Motor neuron (in vitro differentiated cells): ENCODE results near the gene SPON1. TPM values are rescaled to one million over a fixed set of nuclear protein-coding genes. Genes with fewer than 3 reads are reported as not detected.
A peak's percentile ranks its signal among the peaks of the same experiment; 100 is the strongest.

Source experiments
- ATAC-seq, 8 experiments: fragments of 200-7000 bp; cut with Tn5 transposase; replicated peaks in 6 of 8; 2 replicates each; pipeline ENCODE4 v1.8.0; 2021; ENCODE audit warnings: mild to moderate bottlenecking in 8 of 8, moderate library complexity in 8 of 8
- H3K27ac ChIP-seq, 2 donors: fragments of 250-450 bp; sonication (Bioruptor Pico); 2 replicates each; pipeline ENCODE4 v1.9.0; 2021; ENCODE audit warnings: antibody characterized with exemption in 2 of 2, mild to moderate bottlenecking in 2 of 2, moderate library complexity in 1 of 2
- H3K4me1 ChIP-seq, 2 donors: fragments of 250-450 bp; sonication (Bioruptor Pico); replicated peaks in 1 of 2; 2 replicates each; pipeline ENCODE4 v1.6.1; 2021; ENCODE audit warnings: antibody characterized with exemption in 2 of 2, mild to moderate bottlenecking in 2 of 2, moderate library complexity in 1 of 2
- H3K4me3 ChIP-seq, 5 donors: fragments of 250-450 bp; sonication (Bioruptor Pico); 2 replicates each; pipeline ENCODE4 v1.9.0; 2021; ENCODE audit warnings: antibody characterized with exemption in 5 of 5, mild to moderate bottlenecking in 5 of 5, moderate library complexity in 4 of 5
- WGBS, 10 experiments: fragments of 450-650 bp; shearing (Covaris generic); methylation state at CpG; one replicate each; pipeline ENCODE4 v1.0.0; 2022; 5-methylcytosine and 5-hydroxymethylcytosine counted together
- in situ Hi-C, 9 experiments: fragments of 400-800 bp; cut with MboI; loops; one replicate each; pipeline ENCODE4 v1.15.0; 2021; ENCODE audit warnings: low sequenced_read_pairs in 9 of 9, low pct_unique_long_range_greater_than_20kb in 2 of 9; ENCODE audit not compliant: unreplicated experiment in 9 of 9
- total RNA-seq, 8 experiments: library from RNA; unstranded; fragments of 300-600 nt; gene quantifications; 2 replicates each; pipeline versions ENCODE4 v1.2.3 to v1.2.4, GENCODE V29; 2022

SPON1 gene
- total RNA-seq, 8 experiments from 2014 or later: 0.41 to 294 (median 9.5) TPM

DNA sequence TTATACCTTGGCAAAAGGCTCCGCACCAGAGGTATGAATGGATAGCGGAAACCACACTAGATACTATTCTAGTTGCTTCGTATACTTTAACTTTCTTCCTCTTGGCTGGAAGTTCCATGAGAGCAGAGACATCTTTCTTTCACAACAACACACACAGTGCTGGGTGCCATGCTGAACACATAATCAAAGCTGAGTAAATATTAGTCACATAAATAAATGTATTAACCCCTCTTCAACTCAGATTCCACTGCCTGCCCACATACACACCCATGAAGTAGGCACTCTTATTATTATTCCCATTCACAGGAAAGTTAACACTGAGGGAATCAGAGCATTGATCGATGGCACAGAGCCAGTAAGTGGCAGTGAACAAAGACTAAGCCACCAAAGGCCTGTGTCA lies 35.4 kb downstream of the SPON1 start:
- WGBS, 10 experiments: 60 to 100% (median 94%) methylated on average over 1 to 4 of the region's 4 CpGs; no CpG with 5 or more reads in 3 of the 10 experiments
- Histone ChIP-seq H3K27ac (no peak overlapping the region), H3K4me1 (no peaks in the 10 kb centered on the region), H3K4me3 (no peak overlapping the region)
- in situ Hi-C loops: no loop called here
- no peak for ATAC-seq

DNA sequence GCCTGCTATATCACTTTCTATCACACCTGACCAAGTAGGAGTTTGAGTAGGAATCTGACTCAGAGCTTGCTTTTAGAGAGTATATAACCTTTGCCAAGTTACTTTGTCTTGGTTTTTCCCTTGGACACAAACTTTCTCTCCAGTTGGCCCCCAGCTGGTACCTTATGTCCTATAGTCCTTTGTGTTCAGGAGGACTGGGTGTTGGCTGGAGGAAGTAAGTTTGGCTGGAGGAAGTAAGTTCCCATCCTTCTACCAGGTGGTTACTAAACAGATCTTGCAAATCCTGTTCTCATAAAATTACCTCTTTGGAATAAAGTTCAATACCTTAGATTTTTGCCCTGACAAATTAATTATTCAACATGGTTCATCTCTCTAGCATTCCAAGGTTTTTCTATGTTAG lies 37.2 kb downstream of the SPON1 start:
- H3K27ac ChIP-seq: no peak overlapping the region
- no peak for ATAC-seq
- in situ Hi-C loops: no loop called here
- H3K4me1 ChIP-seq: no peaks in the 10 kb centered on the region
- no peak overlapping the region for H3K4me3 ChIP-seq

DNA sequence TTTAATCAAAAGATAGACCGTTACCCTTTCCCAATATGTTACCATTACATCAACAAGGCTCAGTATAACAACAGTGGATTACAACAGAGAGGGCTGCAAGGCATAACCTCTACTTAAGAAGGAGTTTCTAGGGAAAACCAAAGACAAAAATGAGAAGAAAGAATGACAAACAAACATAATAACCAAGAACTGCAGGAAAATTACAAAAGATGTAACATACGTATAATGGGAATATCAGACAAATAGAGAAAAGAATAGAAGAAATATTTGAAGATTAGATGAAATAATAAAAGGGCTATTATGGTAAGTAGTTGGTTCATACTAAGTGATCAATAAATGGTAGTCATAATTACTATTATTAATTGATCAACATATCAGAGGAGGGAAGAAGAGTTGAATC lies 39.1 kb downstream of the SPON1 start:
- 78 to 100% (median 91%) methylated on average over 1 to 2 of the region's 2 CpGs for WGBS, 10 experiments
- no peak overlapping the region for H3K27ac ChIP-seq
- no peak overlapping the region for H3K4me3 ChIP-seq
- no peaks in the 10 kb centered on the region for H3K4me1 ChIP-seq
- in situ Hi-C loops: no loop called here
- no peak for ATAC-seq

DNA sequence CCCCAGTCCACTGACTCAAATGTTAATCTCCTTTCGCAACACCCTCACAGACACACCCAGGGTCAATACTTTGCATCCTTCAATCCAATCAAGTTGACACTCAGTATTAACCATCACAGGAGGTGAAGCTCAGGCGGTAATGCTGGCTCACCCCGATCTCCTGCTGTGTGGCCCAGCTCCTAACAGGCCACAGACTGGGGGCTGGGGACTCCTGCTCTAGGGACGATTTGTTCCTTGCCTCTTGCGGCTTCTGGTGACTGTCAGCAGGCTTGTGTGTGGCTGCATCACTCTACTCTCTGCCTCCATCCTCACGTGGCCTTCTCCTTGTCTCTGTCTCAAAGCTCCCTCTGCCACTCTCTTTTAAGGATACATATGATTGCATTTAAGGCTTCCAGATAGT lies 45.0 kb downstream of the SPON1 start:
- 29 to 80% (median 75%) methylated on average over 1 to 4 of the region's 6 CpGs; no CpG with 5 or more reads in 3 of the 10 experiments for WGBS, 10 experiments
- no peak overlapping the region for H3K4me3 ChIP-seq
- peaks cover 0 to 14% of the 10 kb centered on the region in 2 donors for H3K4me1 ChIP-seq
- in situ Hi-C loops: no loop called here
- ATAC-seq: no peak
- no peak overlapping the region for H3K27ac ChIP-seq

DNA sequence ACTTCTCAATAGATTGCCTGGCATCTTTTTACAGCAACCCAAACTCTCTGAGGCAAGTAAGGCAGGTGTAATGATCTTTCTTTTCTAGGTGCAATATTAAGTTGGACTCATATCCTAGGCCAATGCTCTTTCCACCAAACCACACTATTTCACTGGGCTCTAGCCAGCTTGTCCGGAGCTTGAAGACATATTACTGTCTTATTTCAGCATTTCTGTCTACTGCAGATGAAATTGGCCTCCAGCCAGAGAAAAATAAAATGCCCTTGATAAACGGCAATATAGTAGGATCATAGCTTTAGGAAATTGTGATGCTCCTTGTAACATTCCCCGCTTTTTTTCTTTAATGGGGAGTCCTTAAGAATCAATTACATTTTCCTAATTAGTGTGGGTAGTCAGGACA lies 48.1 kb downstream of the SPON1 start:
- in situ Hi-C loops: no loop called here
- Histone ChIP-seq H3K4me1 (peaks cover 0 to 14% of the 10 kb centered on the region in 2 donors), H3K4me3 (no peak overlapping the region), H3K27ac (peak overlapping the region in 1 of 2 donors; percentile 7)
- 17 to 100% (median 87%) methylated on average over 1 to 3 of the region's 3 CpGs; no CpG with 5 or more reads in 1 of the 10 experiments for WGBS, 10 experiments
- ATAC-seq: peak in 2 of 8 experiments; percentile 53 to 78

DNA sequence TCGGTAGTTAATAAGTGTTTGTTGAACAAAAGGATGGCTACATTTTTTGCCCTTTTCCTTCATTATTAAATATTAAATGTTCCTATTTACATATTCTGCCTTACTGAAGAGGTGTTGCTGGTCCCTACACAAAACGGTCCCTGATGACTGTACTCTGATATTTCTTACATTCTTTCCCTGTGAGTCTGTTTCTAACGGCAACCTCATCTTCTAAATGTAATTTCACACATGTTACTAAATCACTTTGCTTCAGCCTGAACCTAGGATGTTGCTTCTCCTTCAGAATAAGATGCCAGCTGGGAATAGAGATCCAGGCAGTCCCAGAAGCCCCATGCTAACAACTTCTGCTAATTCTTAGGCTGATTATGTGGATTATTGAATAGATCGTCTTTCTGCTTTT lies 50.3 kb downstream of the SPON1 start:
- 14 to 100% (median 73%) methylated on average over 1 to 4 of the region's 4 CpGs for WGBS, 10 experiments
- ATAC-seq: peak in 1 of 8 experiments; percentile 14
- H3K4me3 ChIP-seq: no peak overlapping the region
- H3K4me1 ChIP-seq: peaks cover 3 to 14% of the 10 kb centered on the region in 2 donors
- in situ Hi-C loops: no loop called here
- H3K27ac ChIP-seq: no peak overlapping the region

DNA sequence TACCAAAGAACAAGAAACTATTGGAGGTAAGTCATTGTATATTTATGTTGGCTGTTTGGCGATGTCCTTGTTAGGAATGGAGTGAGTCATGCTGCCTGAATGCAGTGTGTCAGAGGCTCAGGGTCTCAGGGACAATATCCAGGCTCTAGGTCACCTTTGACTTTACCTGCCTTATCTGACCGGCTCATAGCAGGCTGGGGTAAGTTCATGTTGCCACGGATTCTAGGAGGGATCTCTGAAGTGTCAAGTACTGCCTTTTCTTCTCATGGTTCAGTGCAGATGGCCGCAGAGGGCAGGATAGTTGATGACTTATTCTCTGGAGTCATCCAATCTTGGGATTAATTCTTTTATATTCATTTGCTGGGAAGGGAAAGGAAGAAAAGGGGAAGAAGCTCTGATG lies 53.2 kb downstream of the SPON1 start:
- Histone ChIP-seq H3K4me1 (peaks cover 6 to 7% of the 10 kb centered on the region in 2 donors), H3K4me3 (no peak overlapping the region), H3K27ac (no peak overlapping the region)
- in situ Hi-C loops: no loop called here
- WGBS, 10 experiments: 0 to 100% (median 61%) methylated on average over 1 to 4 of the region's 4 CpGs; no CpG with 5 or more reads in 1 of the 10 experiments
- ATAC-seq: peak in 4 of 8 experiments; percentile 29 to 80 (median 60)

DNA sequence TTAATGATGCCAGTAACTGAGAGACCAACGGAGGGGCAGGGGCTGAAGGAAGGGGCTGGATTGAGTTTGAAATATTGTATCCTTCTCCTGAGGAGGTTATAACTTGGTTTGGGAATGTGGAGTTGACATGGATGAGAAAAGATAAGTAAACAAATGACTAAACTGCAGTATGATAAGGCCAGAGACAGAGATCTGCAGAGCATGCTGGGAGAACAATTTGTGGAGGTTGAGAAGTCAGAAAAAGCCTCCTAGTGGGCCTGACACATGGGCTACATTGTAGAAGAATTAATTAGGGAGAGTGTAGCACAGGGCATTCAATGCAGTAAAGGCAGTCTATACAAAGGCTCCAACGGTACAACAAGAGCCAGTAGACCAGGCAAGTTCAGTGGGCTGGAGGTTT lies 55.9 kb downstream of the SPON1 start:
- Histone ChIP-seq H3K4me3 (no peak overlapping the region), H3K27ac (no peak overlapping the region), H3K4me1 (peaks cover 0 to 7% of the 10 kb centered on the region in 2 donors)
- peak in 1 of 8 experiments; percentile 22 for ATAC-seq
- in situ Hi-C loops: no loop called here
- 0 to 75% (median 40%) methylated on average over 1 to 2 of the region's 2 CpGs; no CpG with 5 or more reads in 1 of the 10 experiments for WGBS, 10 experiments

DNA sequence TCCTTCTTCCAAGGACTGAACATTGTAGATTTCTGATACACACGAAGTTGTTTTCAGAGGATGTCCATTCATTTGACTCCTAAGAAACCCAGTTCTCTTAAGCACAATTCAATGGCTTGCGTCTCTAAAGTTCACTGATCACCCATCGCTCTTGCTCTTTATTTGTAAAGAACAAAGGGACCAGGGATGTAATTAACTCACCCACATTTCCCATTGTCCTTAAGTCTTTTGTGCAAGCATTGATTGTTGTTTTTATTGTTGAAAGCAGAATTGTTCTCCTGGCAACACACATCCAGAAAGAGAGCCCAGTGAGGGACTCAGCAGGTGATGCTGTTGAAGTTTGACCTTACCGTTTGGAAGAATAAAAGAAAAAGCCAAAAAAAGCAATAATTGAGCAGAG lies 59.2 kb downstream of the SPON1 start:
- WGBS, 10 experiments: 13 to 75% (median 45%) methylated on average over 1 to 4 of the region's 4 CpGs
- in situ Hi-C loops: no loop called here
- ATAC-seq: no peak
- Histone ChIP-seq H3K4me3 (no peak overlapping the region), H3K27ac (no peak overlapping the region), H3K4me1 (peaks cover 10 to 16% of the 10 kb centered on the region in 2 donors)

DNA sequence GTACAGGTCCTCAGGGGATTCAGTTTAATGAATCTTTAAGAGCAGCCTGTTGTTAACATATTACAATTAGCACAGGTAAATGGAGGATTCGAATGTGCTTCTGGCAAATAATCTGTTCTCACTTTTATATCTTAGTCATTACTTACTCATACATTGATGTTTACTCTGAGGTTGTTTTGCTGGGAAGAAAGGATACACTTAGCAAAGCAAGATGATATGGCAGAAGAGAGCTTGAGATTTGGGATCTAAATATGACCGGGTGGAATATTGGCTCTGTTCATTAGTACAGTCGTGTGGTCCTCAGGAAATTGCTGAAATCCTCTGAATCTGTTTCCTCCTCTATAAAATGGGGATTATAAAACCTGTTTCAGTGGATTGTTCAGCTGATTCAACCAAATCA lies 59.7 kb downstream of the SPON1 start:
- ATAC-seq: no peak
- Histone ChIP-seq H3K4me1 (peaks cover 15 to 21% of the 10 kb centered on the region in 2 donors), H3K27ac (no peak overlapping the region), H3K4me3 (no peak overlapping the region)
- in situ Hi-C loops: no loop called here
- WGBS, 10 experiments: 0 to 94% (median 22%) methylated on average over 1 to 3 of the region's 3 CpGs; no CpG with 5 or more reads in 3 of the 10 experiments

DNA sequence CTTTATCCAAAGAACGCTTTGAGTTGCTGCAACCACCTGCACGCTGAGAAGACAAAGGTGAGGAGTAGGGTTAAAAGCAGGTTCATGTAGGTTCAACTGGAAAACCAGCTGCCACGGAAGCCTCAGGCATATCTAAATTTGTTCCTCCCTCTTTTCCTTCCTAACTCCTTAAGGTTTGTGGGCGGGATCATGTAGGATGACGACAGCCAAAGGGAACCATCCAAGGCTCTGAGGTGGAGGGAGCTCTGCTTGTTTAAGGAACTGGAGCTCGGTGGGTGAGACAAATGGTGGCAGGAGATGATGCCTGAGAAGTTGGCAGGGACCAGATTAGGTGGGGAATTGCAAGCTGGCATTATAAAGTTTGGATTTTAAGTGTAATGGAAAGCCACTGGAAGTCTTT lies 60.3 kb downstream of the SPON1 start:
- peaks cover 16 to 22% of the 10 kb centered on the region in 2 donors for H3K4me1 ChIP-seq
- 17 to 100% (median 60%) methylated on average over 1 to 6 of the region's 6 CpGs; no CpG with 5 or more reads in 3 of the 10 experiments for WGBS, 10 experiments
- no peak for ATAC-seq
- no peak overlapping the region for H3K4me3 ChIP-seq
- no peak overlapping the region for H3K27ac ChIP-seq
- in situ Hi-C loops: no loop called here

DNA sequence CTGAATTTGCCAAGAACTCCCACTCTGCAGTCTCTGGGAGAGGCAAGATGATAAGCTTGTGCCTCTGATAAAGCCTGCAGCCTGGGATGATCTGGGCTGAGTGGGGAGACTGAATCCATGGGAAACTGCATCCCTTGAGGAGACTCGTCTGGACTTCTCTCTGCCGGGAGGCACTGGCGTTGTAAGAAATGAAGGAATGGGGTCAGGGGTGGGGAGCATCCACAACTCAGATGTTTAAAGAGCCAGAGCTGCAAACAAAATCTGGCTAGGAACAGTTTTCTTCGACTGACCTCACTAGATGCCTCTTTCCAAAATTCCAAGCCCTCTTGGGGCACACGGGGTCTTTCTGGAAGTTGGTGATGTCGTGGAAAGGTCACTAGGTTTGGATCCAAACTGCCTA lies 64.4 kb downstream of the SPON1 start:
- in situ Hi-C loops: no loop called here
- WGBS, 10 experiments: 0 to 90% (median 50%) methylated on average over 1 to 6 of the region's 6 CpGs; no CpG with 5 or more reads in 2 of the 10 experiments
- ATAC-seq: no peak
- Histone ChIP-seq H3K4me1 (peaks cover 16 to 18% of the 10 kb centered on the region in 2 donors), H3K27ac (no peak overlapping the region), H3K4me3 (no peak overlapping the region)

DNA sequence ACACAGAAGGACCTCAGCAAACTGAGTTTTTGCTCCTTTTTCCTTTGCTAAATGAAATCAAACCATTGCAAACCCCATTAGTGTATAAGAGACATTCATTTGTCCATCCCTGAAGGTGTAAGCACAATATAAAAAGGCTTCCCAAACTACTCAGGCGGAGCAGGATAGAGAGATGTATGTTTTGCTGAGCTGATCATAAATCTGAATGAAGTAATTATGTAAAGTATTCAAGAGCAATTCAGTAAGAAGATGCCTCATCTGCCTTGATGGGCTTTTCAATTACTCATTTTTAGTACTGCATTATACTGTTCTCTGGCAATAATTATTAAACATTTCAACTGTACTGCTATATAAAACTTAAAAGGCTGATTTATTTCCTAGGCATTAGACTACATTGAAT lies 65.0 kb downstream of the SPON1 start:
- no peak overlapping the region for H3K4me3 ChIP-seq
- peak in 4 of 8 experiments; percentile 16 to 86 (median 30) for ATAC-seq
- in situ Hi-C loops: no loop called here
- WGBS, 10 experiments: 17 to 100% (median 85%) methylated on average over 1 of the region's 1 CpG; no CpG with 5 or more reads in 2 of the 10 experiments
- H3K4me1 ChIP-seq: peaks cover 16 to 18% of the 10 kb centered on the region in 2 donors
- no peak overlapping the region for H3K27ac ChIP-seq

DNA sequence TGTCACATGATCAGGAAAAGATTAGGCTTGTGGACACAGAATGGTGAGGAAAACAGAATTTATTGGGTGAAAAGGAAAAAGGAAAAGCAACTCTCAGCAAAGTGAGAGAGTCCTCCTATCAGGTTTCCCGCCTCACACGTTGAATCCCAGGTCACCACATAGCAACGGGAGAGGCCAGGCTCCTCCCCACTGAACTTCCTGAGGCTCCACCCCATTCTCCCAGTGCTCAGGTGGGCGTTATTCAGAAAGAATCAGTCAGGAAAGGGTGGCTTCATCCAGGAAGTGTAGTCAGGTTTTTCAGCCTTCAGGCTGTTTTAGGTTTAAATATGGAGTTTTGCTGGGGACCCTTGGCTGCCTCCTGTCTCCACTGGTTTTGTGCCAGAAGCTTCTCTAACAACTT lies 66.9 kb downstream of the SPON1 start:
- H3K4me3 ChIP-seq: no peak overlapping the region
- in situ Hi-C loops: no loop called here
- no peak for ATAC-seq
- WGBS, 10 experiments: 38 to 87% (median 73%) methylated on average over 1 to 4 of the region's 4 CpGs; no CpG with 5 or more reads in 2 of the 10 experiments
- peaks cover 16 to 18% of the 10 kb centered on the region in 2 donors for H3K4me1 ChIP-seq
- no peak overlapping the region for H3K27ac ChIP-seq
